HepG2 (cell line): ENCODE results near the gene ANKRD40. TPM values are rescaled to one million over a fixed set of nuclear protein-coding genes. Genes with fewer than 3 reads are reported as not detected.

ENCODE experiments used
- BRD4 ChIP-seq: sonication (generic); formaldehyde crosslinking; IDR thresholded peaks from 2 replicates; pipeline ENCODE4 v1.4.0; 2020; ENCODE audit warnings: missing genetic modification reagents
- CC2D1A ChIP-seq: sonication (generic); formaldehyde crosslinking; IDR thresholded peaks from 2 replicates; pipeline ENCODE4 v1.8.1; 2023; ENCODE audit warnings: mild to moderate bottlenecking, missing genetic modification reagents
- E2F1 ChIP-seq: sonication (generic); formaldehyde crosslinking; IDR thresholded peaks from 2 replicates; pipeline ENCODE4 v1.5.0; 2020; ENCODE audit warnings: missing genetic modification reagents
- FIP1L1 ChIP-seq: fragments of 200-400 bp; formaldehyde crosslinking; IDR thresholded peaks from 2 replicates; pipeline ENCODE4 v1.6.1; 2018; ENCODE audit warnings: low read depth, mild to moderate bottlenecking, low read length, moderate library complexity, borderline replicate concordance; ENCODE audit not compliant: insufficient read depth
- HNRNPL ChIP-seq: fragments of 200-400 bp; formaldehyde crosslinking; IDR thresholded peaks from 2 replicates; pipeline ENCODE4 v1.6.1; 2017; ENCODE audit warnings: mild to moderate bottlenecking, low read depth, low read length
- KAT7 ChIP-seq: IDR thresholded peaks from 2 replicates; pipeline ENCODE4 v1.6.1; 2018; ENCODE audit warnings: borderline replicate concordance, missing compliant biosample characterization
- KDM6A ChIP-seq: IDR thresholded peaks from 2 replicates; pipeline ENCODE4 v1.6.1; 2016; ENCODE audit warnings: low read depth
- MEIS2 ChIP-seq: sonication (generic); formaldehyde crosslinking; IDR thresholded peaks from 2 replicates; pipeline ENCODE4 v1.9.0; 2021; ENCODE audit warnings: mild to moderate bottlenecking, missing genetic modification reagents
- NFAT5 ChIP-seq: sonication (generic); formaldehyde crosslinking; IDR thresholded peaks from 2 replicates; pipeline ENCODE4 v1.4.0; 2020; ENCODE audit warnings: missing genetic modification reagents
- ZBTB46 ChIP-seq: sonication (generic); formaldehyde crosslinking; IDR thresholded peaks from 2 replicates; pipeline ENCODE4 v1.4.0; 2020; ENCODE audit warnings: mild to moderate bottlenecking, missing genetic modification reagents, borderline replicate concordance
- ZFYVE20 ChIP-seq: sonication (generic); formaldehyde crosslinking; IDR thresholded peaks from 2 replicates; pipeline ENCODE4 v1.8.0; 2023; ENCODE audit warnings: low read depth, mild to moderate bottlenecking, moderate library complexity, missing genetic modification reagents, borderline replicate concordance
- ZNF296 ChIP-seq: sonication (generic); formaldehyde crosslinking; conservative IDR thresholded peaks from 2 replicates; pipeline ENCODE4 v1.5.0; 2020; ENCODE audit warnings: mild to moderate bottlenecking, missing genetic modification reagents
- ZNF432 ChIP-seq: sonication (generic); formaldehyde crosslinking; IDR thresholded peaks from 2 replicates; pipeline ENCODE4 v1.5.0; 2020; ENCODE audit warnings: missing genetic modification reagents, mild to moderate bottlenecking, borderline replicate concordance
- ZNF44 ChIP-seq: sonication (generic); formaldehyde crosslinking; IDR thresholded peaks from 2 replicates; pipeline ENCODE4 v1.5.1; 2020; ENCODE audit warnings: mild to moderate bottlenecking, missing genetic modification reagents
- ZNF512B ChIP-seq: sonication (generic); formaldehyde crosslinking; IDR thresholded peaks from 2 replicates; pipeline ENCODE4 v1.5.1; 2020; ENCODE audit warnings: missing genetic modification reagents, mild to moderate bottlenecking, borderline replicate concordance
- ZNF781 ChIP-seq: sonication (generic); formaldehyde crosslinking; IDR thresholded peaks from 2 replicates; pipeline ENCODE4 v1.5.1; 2020; ENCODE audit warnings: borderline replicate concordance, mild to moderate bottlenecking, missing genetic modification reagents; ENCODE audit errors: not compliant biosample characterization
- polyA plus RNA-seq, 8 experiments: library from polyadenylated mRNA; depleted of rRNA in 3 of 8; stranded (reverse) in 7 of 8; unstranded in 1 of 8; fragments of >200 nt; fragmentation: Illumina TruSeq in 4 of 8; extraction: Trizol in 4 of 8; gene quantifications; 2 replicates each; pipeline versions ENCODE4 v1.2.1 to v1.2.3, GENCODE V29; 2011 to 2016; ENCODE audit warnings: low read depth in 4 of 8, missing spikeins in 1 of 8, mixed read lengths in 1 of 8; ENCODE audit not compliant: insufficient read depth in 1 of 8
- total RNA-seq, 5 experiments: library from RNA; depleted of rRNA; stranded (reverse); fragments of >200 nt; fragmentation: Illumina TruSeq; extraction: Trizol; gene quantifications; 2 replicates each; pipeline ENCODE4 v1.2.3, GENCODE V29; 2016; ENCODE audit warnings: low read depth in 1 of 5

Gene ANKRD40
- total and polyA plus RNA-seq, 2 of the 13 experiments (the other 11 are each of a cell fraction or from before 2014, with no cell fraction given): 35.0 to 46.4 TPM

GRCh38 chr17:50684612-50685333, 22.9 kb downstream of the ANKRD40 start (continued):
- TF ChIP-seq NFAT5 (0 out of 2 replicates have a peak, but pooled peaks have one; percentile 33), FIP1L1 (0 out of 2 replicates have a peak, but pooled peaks have one; percentile 72), ZNF44 (CRISPR knock-in tag) (peak; percentile 65; the same call in 1 of the 2 replicates), ZNF781 (CRISPR knock-in tag) (peak; percentile 88), MEIS2 (peak; percentile 96), KDM6A (CRISPR knock-in tag) (peak; percentile 91), HNRNPL (peak; percentile 84), ZBTB46 (peak; percentile 53; the same call in 1 of the 2 replicates), KAT7 (CRISPR knock-in tag) (peak; percentile 98), ZNF296 (CRISPR knock-in tag) (no peak; the same call in none of the 2 replicates), ZNF512B (CRISPR knock-in tag) (no peak), CC2D1A (CRISPR knock-in tag) (no peak), E2F1 (peak; percentile 85), BRD4 (CRISPR knock-in tag) (peak; percentile 80; the same call in 1 of the 2 replicates), ZNF432 (CRISPR knock-in tag) (no peak), ZFYVE20 (CRISPR knock-in tag) (no peak)
